GM12878 (cell line): ENCODE measurements around the gene RAPGEF4. TPM values are rescaled to one million over a fixed set of nuclear protein-coding genes. Genes with fewer than 3 reads are reported as not detected.

Experiments
- ATAC-seq: fragments of 200-7000 bp; cut with Tn5 transposase; 3 replicates; pipeline ENCODE4 v1.9.1; 2020; ENCODE audit warnings: mild to moderate bottlenecking, moderate library complexity
- BruUV-seq: library from RNA; stranded (reverse); fragments of 400-500 nt; replicated peaks from 2 replicates; lab custom pipeline; 2021; lab: Mats Ljungman, UMichigan
- CTCF ChIA-PET: fragments of 300-600 bp; sonication (Branson Sonifier 250); formaldehyde crosslinking; extraction: SDS; loops from one replicate; lab custom pipeline; 2021; ENCODE audit warnings: inconsistent platforms; lab: Yijun Ruan, JAX
- POLR2A ChIA-PET: fragments of 350-600 bp; formaldehyde crosslinking; extraction: SDS; loops from one replicate; lab custom pipeline; 2021; ENCODE audit warnings: inconsistent platforms; lab: Charles Lee
- RAD21 ChIA-PET: fragments of 300-600 bp; sonication (Branson Sonifier 250); formaldehyde crosslinking; loops from one replicate; lab custom pipeline; 2023; ENCODE audit warnings: antibody characterized with exemption; ENCODE audit not compliant: unreplicated experiment; lab: Charles Lee
- SMC1A ChIA-PET: fragments of 300-600 bp; sonication (Branson Sonifier 250); formaldehyde crosslinking; loops from one replicate; lab custom pipeline; 2023; ENCODE audit not compliant: unreplicated experiment, uncharacterized antibody; lab: Charles Lee
- DNase-seq: peaks from one replicate; pipeline ENCODE4 v3.0.0-alpha.2; 2011; ENCODE audit warnings: low read depth, low spot score
- FAIRE-seq: peaks from 3 replicates; lab custom pipeline; 2011; peaks lifted over from hg19 to GRCh38; lab: Jason Lieb, UNC
- H2AFZ ChIP-seq: 2 replicates; pipeline ENCODE4 v1.6.0; 2011; ENCODE audit warnings: low read depth, low read length, control low read depth; ENCODE audit not compliant: control insufficient read depth
- H3K27ac ChIP-seq: 2 replicates; pipeline ENCODE4 v1.5.1; 2011; ENCODE audit warnings: control low read depth; ENCODE audit not compliant: control insufficient read depth, insufficient read depth
- H3K27me3 ChIP-seq, 2 experiments: replicated peaks in 1 of 2; 2 replicates each; pipeline versions ENCODE4 v1.6.0 to v1.6.1; 2011; ENCODE audit warnings: low read length in 1 of 2; ENCODE audit not compliant: control insufficient read depth in 2 of 2, insufficient read depth in 2 of 2
- H3K36me3 ChIP-seq, 2 experiments: 2 replicates each; pipeline ENCODE4 v1.5.1; 2011; ENCODE audit warnings: low read length in 1 of 2; ENCODE audit not compliant: control insufficient read depth in 2 of 2, insufficient read depth in 2 of 2
- H3K4me1 ChIP-seq: 2 replicates; pipeline ENCODE4 v1.6.1; 2011; ENCODE audit warnings: mild to moderate bottlenecking, low read length, moderate library complexity, mixed read lengths; ENCODE audit not compliant: control insufficient read depth, insufficient read depth
- H3K4me2 ChIP-seq: 2 replicates; pipeline ENCODE4 v1.6.0; 2011; ENCODE audit warnings: control low read depth; ENCODE audit not compliant: control insufficient read depth, insufficient read depth
- H3K4me3 ChIP-seq: fragments of 200-600 bp; sonication (generic); 2 replicates; pipeline ENCODE4 v1.5.1; 2016
- H3K79me2 ChIP-seq: 2 replicates; pipeline ENCODE4 v1.6.0; 2011; ENCODE audit warnings: low read length; ENCODE audit not compliant: control insufficient read depth, insufficient read depth
- H3K9ac ChIP-seq: 2 replicates; pipeline ENCODE4 v1.8.0; 2011; ENCODE audit warnings: low read length, control low read depth, mixed read lengths; ENCODE audit not compliant: control insufficient read depth, insufficient read depth
- H3K9me3 ChIP-seq: replicated peaks from 3 replicates; pipeline ENCODE4 v1.5.1; 2011; ENCODE audit warnings: mild to moderate bottlenecking, low read length; ENCODE audit not compliant: control insufficient read depth, insufficient read depth
- H4K20me1 ChIP-seq: 2 replicates; pipeline ENCODE4 v1.6.0; 2011; ENCODE audit not compliant: control insufficient read depth, insufficient read depth
- CBFB ChIP-seq: IDR thresholded peaks from 2 replicates; pipeline ENCODE4 v1.6.1; 2016; ENCODE audit warnings: antibody characterized with exemption, low read depth
- CBX3 ChIP-seq: fragments of 200-600 bp; sonication (generic); IDR thresholded peaks from 2 replicates; pipeline ENCODE4 v1.6.1; 2016; ENCODE audit warnings: low read depth, borderline replicate concordance
- CBX5 ChIP-seq: sonication (generic); IDR thresholded peaks from 2 replicates; pipeline ENCODE4 v1.6.1; 2016; ENCODE audit warnings: low read depth, moderate library complexity, mild to moderate bottlenecking, inconsistent platforms
- DPF2 ChIP-seq: fragments of 450-650 bp; IDR thresholded peaks from 2 replicates; pipeline ENCODE4 v1.6.1; 2017; ENCODE audit warnings: mild to moderate bottlenecking
- LARP7 ChIP-seq: fragments of 450-650 bp; IDR thresholded peaks from 2 replicates; pipeline ENCODE4 v1.6.1; 2017; ENCODE audit warnings: mild to moderate bottlenecking
- MYC ChIP-seq: IDR thresholded peaks from 2 replicates; pipeline ENCODE4 v1.6.1; 2011; ENCODE audit warnings: mild to moderate bottlenecking, low read length, moderate library complexity, inconsistent platforms; ENCODE audit not compliant: insufficient read depth, insufficient replicate concordance, insufficient read length, severe bottlenecking
- NFYB ChIP-seq: IDR thresholded peaks from 2 replicates; pipeline ENCODE4 v1.6.1; 2011; ENCODE audit warnings: low read depth, mild to moderate bottlenecking, low read length, improper control_type of control experiment, moderate library complexity; ENCODE audit not compliant: insufficient read depth
- POLR2A ChIP-seq: IDR thresholded peaks from 2 replicates; pipeline ENCODE4 v1.6.1; 2011; ENCODE audit warnings: low read depth, mild to moderate bottlenecking, low read length
- RAD51 ChIP-seq: fragments of 450-650 bp; IDR thresholded peaks from 2 replicates; pipeline ENCODE4 v1.6.1; 2016; ENCODE audit warnings: moderate library complexity, mild to moderate bottlenecking, inconsistent platforms
- RB1 ChIP-seq: fragments of 450-650 bp; formaldehyde crosslinking; IDR thresholded peaks from 2 replicates; pipeline ENCODE4 v1.6.1; 2017; ENCODE audit warnings: mild to moderate bottlenecking, borderline replicate concordance
- RELA ChIP-seq: fragments of 450-650 bp; IDR thresholded peaks from 2 replicates; pipeline ENCODE4 v1.8.0; 2014; ENCODE audit warnings: borderline replicate concordance; ENCODE audit not compliant: partially characterized antibody
- STAT3 ChIP-seq: IDR thresholded peaks from 2 replicates; pipeline ENCODE4 v1.6.1; 2011; ENCODE audit warnings: low read depth, low read length, improper control_type of control experiment
- WRNIP1 ChIP-seq: IDR thresholded peaks from 2 replicates; pipeline ENCODE4 v1.6.1; 2011; ENCODE audit warnings: low read depth, low read length, improper control_type of control experiment, borderline replicate concordance
- ZBED1 ChIP-seq: IDR thresholded peaks from 2 replicates; pipeline ENCODE4 v1.6.1; 2016; ENCODE audit warnings: borderline replicate concordance
- whole genome bisulfite sequencing: methylation state at CpG from one replicate; pipeline ENCODE4 v1.1.6; 2016; ENCODE audit warnings: low lambda C conversion rate; ENCODE audit not compliant: insufficient replicate concordance, insufficient coverage; ENCODE audit errors: missing lambda C conversion rate; 5-methylcytosine and 5-hydroxymethylcytosine counted together
- in situ Hi-C: fragments of 300-500 bp; cut with MboI; formaldehyde crosslinking; loops from 9 replicates; pipeline ENCODE4 v1.14.3; 2018; ENCODE audit warnings: mixed read lengths
- intact Hi-C: fragments of 100-400 bp; cut with micrococcal nuclease; formaldehyde crosslinking; loops from one replicate; pipeline ENCODE4 v1.14.2; 2022; ENCODE audit not compliant: unreplicated experiment
- polyA plus RNA-seq, 11 experiments: library from polyadenylated mRNA; depleted of rRNA in 4 of 11; unstranded in 6 of 11; stranded (reverse) in 5 of 11; fragments of >200 nt; fragmentation: Nextera tagmentation in 4 of 11; fragmentation: Illumina TruSeq in 1 of 11; extraction: Ambion mirVana in 4 of 11; extraction: Trizol in 1 of 11; gene quantifications; 1 replicate in 1 of 11; 2 replicates in 10 of 11; pipeline versions ENCODE4 v1.2.1 to v1.2.3, GENCODE V29; 2011 to 2016; ENCODE audit warnings: inconsistent platforms in 2 of 11, missing spikeins in 2 of 11, low read depth in 1 of 11
- total RNA-seq, 4 experiments: library from RNA; depleted of rRNA in 3 of 4; stranded (reverse); fragments of >200 nt in 3 of 4; fragmentation: Illumina TruSeq in 1 of 4; extraction: Trizol in 1 of 4; gene quantifications; 2 replicates each; pipeline versions ENCODE4 v1.2.1 to v1.2.3, GENCODE V29; 2013 to 2021
- TF ChIP-seq, protein P1 (sequence below): fragments of 450-650 bp; IDR thresholded peaks from 2 replicates; pipeline ENCODE4 v1.6.1; 2017; ENCODE audit warnings: mild to moderate bottlenecking, low read depth, inconsistent platforms; ENCODE audit not compliant: poor library complexity, severe bottlenecking
- TF ChIP-seq, protein P2 (sequence below): IDR thresholded peaks from 2 replicates; pipeline ENCODE4 v1.6.1; 2011; ENCODE audit warnings: borderline replicate concordance, low read depth, mild to moderate bottlenecking, moderate library complexity, mixed read lengths, low read length; ENCODE audit not compliant: insufficient read depth; ENCODE audit errors: extremely low read length
- TF ChIP-seq, protein P3 (sequence below): fragments of 450-650 bp; IDR thresholded peaks from 2 replicates; pipeline ENCODE4 v1.6.1; 2016; ENCODE audit warnings: mild to moderate bottlenecking
- TF ChIP-seq, protein P4 (sequence below): IDR thresholded peaks from 2 replicates; pipeline ENCODE4 v1.6.1; 2012; ENCODE audit warnings: low read depth, low read length, improper control_type of control experiment

RAPGEF4 gene
- total and polyA plus RNA-seq, 10 of the 15 experiments (the other 5 are each of a cell fraction or from before 2014, with no cell fraction given), result 0.18 TPM; not detected in 8

DNA sequence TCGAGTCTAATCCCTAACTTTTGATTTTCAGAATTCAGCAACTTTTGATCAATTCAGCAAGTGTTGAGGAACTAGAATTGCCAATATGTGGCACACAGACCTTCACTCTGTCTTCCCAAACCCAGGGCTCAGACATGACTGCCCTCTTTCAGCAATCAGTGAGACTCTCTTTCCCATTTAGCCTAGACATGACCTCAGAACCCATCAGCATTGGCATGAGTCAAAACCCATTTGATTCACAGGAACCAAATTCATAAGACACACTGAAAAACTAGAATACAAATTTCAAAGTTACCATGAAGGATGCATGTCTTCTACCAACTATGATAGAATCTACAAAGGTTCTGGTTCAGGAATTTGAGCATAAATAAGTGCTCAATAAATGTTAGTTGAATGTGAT lies 226.4 kb downstream of the RAPGEF4 start:
- no peaks in the 10 kb centered on the region for H3K4me1 ChIP-seq
- no peak for DNase-seq
- intact Hi-C loops, result no loop called here
- no peaks in the 10 kb centered on the region for H3K79me2 ChIP-seq
- no peak overlapping the region for H2AFZ ChIP-seq
- H3K4me2 ChIP-seq, result no peak overlapping the region
- no peak overlapping the region for H3K4me3 ChIP-seq
- H3K36me3 ChIP-seq, result no peaks in the 10 kb centered on the region
- H4K20me1 ChIP-seq, result no peaks in the 10 kb centered on the region
- in situ Hi-C loops, result no loop called here
- BruUV-seq, result no TSS peak
- WGBS, result 0% methylated on average over 1 of the region's 1 CpG
- H3K9me3 ChIP-seq, result no peaks in the 10 kb centered on the region
- FAIRE-seq, result no peak
- CTCF ChIA-PET, result no interaction called here
- RAD21 ChIA-PET, result no interaction called here
- ATAC-seq, result no peak
- H3K27ac ChIP-seq, result no peak overlapping the region
- POLR2A ChIA-PET, result no interaction called here
- peaks cover 0 to 2% of the 10 kb centered on the region in 2 experiments; a peak in 2 of 4 replicates for H3K27me3 ChIP-seq
- SMC1A ChIA-PET, result no interaction called here
- H3K9ac ChIP-seq, result no peak overlapping the region
- TF ChIP-seq NFYB (no peak), DPF2 (no peak), CBFB (no peak), MYC (no peak), CBX5 (no peak), STAT3 (no peak), WRNIP1 (no peak), RELA (no peak), ZBED1 (no peak), CBX3 (no peak), RAD51 (no peak), RB1 (no peak), POLR2A (no peak), LARP7 (no peak)
- TF ChIP-seq, protein P1, sequence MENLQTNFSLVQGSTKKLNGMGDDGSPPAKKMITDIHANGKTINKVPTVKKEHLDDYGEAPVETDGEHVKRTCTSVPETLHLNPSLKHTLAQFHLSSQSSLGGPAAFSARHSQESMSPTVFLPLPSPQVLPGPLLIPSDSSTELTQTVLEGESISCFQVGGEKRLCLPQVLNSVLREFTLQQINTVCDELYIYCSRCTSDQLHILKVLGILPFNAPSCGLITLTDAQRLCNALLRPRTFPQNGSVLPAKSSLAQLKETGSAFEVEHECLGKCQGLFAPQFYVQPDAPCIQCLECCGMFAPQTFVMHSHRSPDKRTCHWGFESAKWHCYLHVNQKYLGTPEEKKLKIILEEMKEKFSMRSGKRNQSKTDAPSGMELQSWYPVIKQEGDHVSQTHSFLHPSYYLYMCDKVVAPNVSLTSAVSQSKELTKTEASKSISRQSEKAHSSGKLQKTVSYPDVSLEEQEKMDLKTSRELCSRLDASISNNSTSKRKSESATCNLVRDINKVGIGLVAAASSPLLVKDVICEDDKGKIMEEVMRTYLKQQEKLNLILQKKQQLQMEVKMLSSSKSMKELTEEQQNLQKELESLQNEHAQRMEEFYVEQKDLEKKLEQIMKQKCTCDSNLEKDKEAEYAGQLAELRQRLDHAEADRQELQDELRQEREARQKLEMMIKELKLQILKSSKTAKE, result no peak
- TF ChIP-seq, protein P2, sequence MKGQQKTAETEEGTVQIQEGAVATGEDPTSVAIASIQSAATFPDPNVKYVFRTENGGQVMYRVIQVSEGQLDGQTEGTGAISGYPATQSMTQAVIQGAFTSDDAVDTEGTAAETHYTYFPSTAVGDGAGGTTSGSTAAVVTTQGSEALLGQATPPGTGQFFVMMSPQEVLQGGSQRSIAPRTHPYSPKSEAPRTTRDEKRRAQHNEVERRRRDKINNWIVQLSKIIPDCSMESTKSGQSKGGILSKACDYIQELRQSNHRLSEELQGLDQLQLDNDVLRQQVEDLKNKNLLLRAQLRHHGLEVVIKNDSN, result no peak
- TF ChIP-seq, protein P3, sequence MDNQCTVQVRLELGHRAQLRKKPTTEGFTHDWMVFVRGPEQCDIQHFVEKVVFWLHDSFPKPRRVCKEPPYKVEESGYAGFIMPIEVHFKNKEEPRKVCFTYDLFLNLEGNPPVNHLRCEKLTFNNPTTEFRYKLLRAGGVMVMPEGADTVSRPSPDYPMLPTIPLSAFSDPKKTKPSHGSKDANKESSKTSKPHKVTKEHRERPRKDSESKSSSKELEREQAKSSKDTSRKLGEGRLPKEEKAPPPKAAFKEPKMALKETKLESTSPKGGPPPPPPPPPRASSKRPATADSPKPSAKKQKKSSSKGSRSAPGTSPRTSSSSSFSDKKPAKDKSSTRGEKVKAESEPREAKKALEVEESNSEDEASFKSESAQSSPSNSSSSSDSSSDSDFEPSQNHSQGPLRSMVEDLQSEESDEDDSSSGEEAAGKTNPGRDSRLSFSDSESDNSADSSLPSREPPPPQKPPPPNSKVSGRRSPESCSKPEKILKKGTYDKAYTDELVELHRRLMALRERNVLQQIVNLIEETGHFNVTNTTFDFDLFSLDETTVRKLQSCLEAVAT, result no peak
- TF ChIP-seq, protein P4, sequence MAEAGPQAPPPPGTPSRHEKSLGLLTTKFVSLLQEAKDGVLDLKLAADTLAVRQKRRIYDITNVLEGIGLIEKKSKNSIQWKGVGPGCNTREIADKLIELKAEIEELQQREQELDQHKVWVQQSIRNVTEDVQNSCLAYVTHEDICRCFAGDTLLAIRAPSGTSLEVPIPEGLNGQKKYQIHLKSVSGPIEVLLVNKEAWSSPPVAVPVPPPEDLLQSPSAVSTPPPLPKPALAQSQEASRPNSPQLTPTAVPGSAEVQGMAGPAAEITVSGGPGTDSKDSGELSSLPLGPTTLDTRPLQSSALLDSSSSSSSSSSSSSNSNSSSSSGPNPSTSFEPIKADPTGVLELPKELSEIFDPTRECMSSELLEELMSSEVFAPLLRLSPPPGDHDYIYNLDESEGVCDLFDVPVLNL, result no peak
